Upper lobe of left lung (tissue), 6 donors: ENCODE results near the gene KLK14. TPM values are rescaled to one million over a fixed set of nuclear protein-coding genes. Genes with fewer than 3 reads are reported as not detected.
A peak's percentile ranks its signal among the peaks of the same experiment; 100 is the strongest.

ENCODE experiments used
- ATAC-seq, 2 donors: fragments of 200-7000 bp; cut with Tn5 transposase; one replicate each; pipeline ENCODE4 v1.9.1; 2022; ENCODE audit warnings: mild to moderate bottlenecking in 2 of 2, moderate library complexity in 2 of 2; ENCODE audit not compliant: low FRiP score in 2 of 2
- DNase-seq, 2 donors: peaks; one replicate each; pipeline ENCODE4 v3.0.0-alpha.2; 2019 to 2020
- H3K27ac ChIP-seq, 4 donors: fragments of 200-600 bp; sonication (generic); one replicate each; pipeline ENCODE4 v1.5.1; 2016 to 2019
- H3K27me3 ChIP-seq, 4 donors: fragments of 200-600 bp; sonication (generic); one replicate each; pipeline ENCODE4 v1.5.1; 2017 to 2019
- H3K36me3 ChIP-seq, 4 donors: fragments of 200-600 bp; sonication (generic); one replicate each; pipeline ENCODE4 v1.5.1; 2016 to 2019
- H3K4me1 ChIP-seq, 4 donors: fragments of 200-600 bp; sonication (generic); one replicate each; pipeline ENCODE4 v1.5.1; 2018 to 2019
- H3K4me3 ChIP-seq, 4 donors: fragments of 200-600 bp; sonication (generic); one replicate each; pipeline ENCODE4 v1.5.1; 2017 to 2019; ENCODE audit warnings: mild to moderate bottlenecking in 2 of 4, moderate library complexity in 1 of 4
- H3K9me3 ChIP-seq, 4 donors: fragments of 200-600 bp; sonication (generic); one replicate each; pipeline ENCODE4 v1.5.1; 2018 to 2019
- CTCF ChIP-seq, 6 experiments: fragments of 450-650 bp in 4 of 6; fragments of 200-600 bp in 2 of 6; sonication (generic) in 2 of 6; IDR thresholded peaks; one replicate each; pipeline ENCODE4 v1.5.1; 2016 to 2019; ENCODE audit warnings: antibody characterized with exemption in 6 of 6
- EP300 ChIP-seq, 4 donors: sonication (generic); formaldehyde crosslinking; IDR thresholded peaks; one replicate each; pipeline ENCODE4 v1.5.1; 2017; ENCODE audit warnings: antibody characterized with exemption in 4 of 4, control low read depth in 2 of 4
- POLR2A ChIP-seq, 4 donors: fragments of 450-650 bp; IDR thresholded peaks; one replicate each; pipeline ENCODE4 v1.5.1; 2016 to 2017; ENCODE audit warnings: antibody characterized with exemption in 4 of 4, mild to moderate bottlenecking in 2 of 4
- POLR2AphosphoS5 ChIP-seq, 2 donors: sonication (generic); formaldehyde crosslinking; IDR thresholded peaks; one replicate each; pipeline ENCODE4 v1.5.1; 2017; ENCODE audit warnings: antibody characterized with exemption in 2 of 2
- WGBS, 2 donors: methylation state at CpG; one replicate each; pipeline ENCODE4 v1.1.5; 2017 to 2018; 5-methylcytosine and 5-hydroxymethylcytosine counted together
- total RNA-seq, 6 donors: library from RNA; depleted of rRNA in 4 of 6; stranded (reverse); fragments of >200 nt in 4 of 6; gene quantifications; one replicate each; pipeline versions ENCODE4 v1.1.0 to v1.2.1, GENCODE V29; 2016 to 2021
- donor health status: DM: no; HTN: no; CAD: no; lungs with moderate emphysema.
- donor health status: DM: no; HTN: yes; CAD: no; lungs with severe emphysema.

KLK14 gene
- total RNA-seq, 6 donors from 2014 or later = 1.2 to 2.1 (median 2.0) TPM; not detected in 3

GRCh38 chr19:51101171-51101865 is 18.6 kb upstream of the KLK14 start:
- 77 to 82% methylated on average over 5 of the region's 5 CpGs for WGBS, 2 donors
- Histone ChIP-seq H3K36me3 (peaks cover 3 to 67% (median 26%) of the 10 kb centered on the region in 4 donors), H3K27ac (no peak overlapping the region), H3K27me3 (no peaks in the 10 kb centered on the region), H3K4me1 (peaks cover 0 to 7% (median 0%) of the 10 kb centered on the region in 4 donors), H3K9me3 (no peaks in the 10 kb centered on the region), H3K4me3 (no peak overlapping the region)
- TF ChIP-seq POLR2AphosphoS5 (IDR thresholded peaks at IDR 0.05) (no peak), EP300 (IDR thresholded peaks at IDR 0.05) (no peak), CTCF (IDR thresholded peaks at IDR 0.05) (no peak), POLR2A (IDR thresholded peaks at IDR 0.05) (no peak)
- DNase-seq (no peak), ATAC-seq (no peak)

GRCh38 chr19:51100601-51101000 is 17.9 kb upstream of the KLK14 start:
- Histone ChIP-seq H3K27me3 (no peaks in the 10 kb centered on the region), H3K36me3 (peaks cover 3 to 66% (median 26%) of the 10 kb centered on the region in 4 donors), H3K4me3 (no peak overlapping the region), H3K9me3 (no peaks in the 10 kb centered on the region), H3K4me1 (peaks cover 0 to 4% (median 0%) of the 10 kb centered on the region in 4 donors), H3K27ac (no peak overlapping the region)
- WGBS, 2 donors = 72 to 76% methylated on average over 3 of the region's 3 CpGs
- no peak for DNase-seq
- no peak for ATAC-seq
- TF ChIP-seq POLR2AphosphoS5 (IDR thresholded peaks at IDR 0.05) (no peak), POLR2A (IDR thresholded peaks at IDR 0.05) (no peak), CTCF (IDR thresholded peaks at IDR 0.05) (no peak), EP300 (IDR thresholded peaks at IDR 0.05) (no peak)

GRCh38 chr19:51099047-51099382 is 16.3 kb upstream of the KLK14 start:
- Histone ChIP-seq H3K9me3 (no peaks in the 10 kb centered on the region), H3K27ac (peak overlapping the region in 1 of 4 donors; percentile 59), H3K4me1 (peaks cover 0 to 10% (median 3%) of the 10 kb centered on the region in 4 donors), H3K4me3 (peak overlapping the region in 2 of 4 donors; percentile 13 to 20), H3K27me3 (no peaks in the 10 kb centered on the region), H3K36me3 (peaks cover 3 to 56% (median 23%) of the 10 kb centered on the region in 4 donors)
- ATAC-seq = no peak
- WGBS, 2 donors = 82 to 83% methylated on average over 12 to 22 of the region's 22 CpGs
- TF ChIP-seq POLR2AphosphoS5 (IDR thresholded peaks at IDR 0.05) = no peak
- no peak for TF ChIP-seq POLR2A (IDR thresholded peaks at IDR 0.05)
- TF ChIP-seq CTCF (IDR thresholded peaks at IDR 0.05) = no peak
- no peak for TF ChIP-seq EP300 (IDR thresholded peaks at IDR 0.05)
- no peak for DNase-seq

GRCh38 chr19:51098365-51099046 is 15.8 kb upstream of the KLK14 start:
- no peaks in the 10 kb centered on the region for H3K27me3 ChIP-seq
- WGBS, 2 donors = 83 to 88% methylated on average over 8 to 62 of the region's 78 CpGs
- DNase-seq (peak; percentile 59 to 90), ATAC-seq (peak in 1 of 2 donors; percentile 74)
- peaks cover 0 to 10% (median 3%) of the 10 kb centered on the region in 4 donors for H3K4me1 ChIP-seq
- H3K9me3 ChIP-seq = no peaks in the 10 kb centered on the region
- peak overlapping the region in 2 of 4 donors; percentile 13 to 20 for H3K4me3 ChIP-seq
- TF ChIP-seq CTCF (IDR thresholded peaks at IDR 0.05) (no peak), EP300 (IDR thresholded peaks at IDR 0.05) (no peak), POLR2A (IDR thresholded peaks at IDR 0.05) (peak in 1 of 4 donors; percentile 11)
- H3K36me3 ChIP-seq = peaks cover 3 to 51% (median 18%) of the 10 kb centered on the region in 4 donors
- peak overlapping the region in 1 of 4 donors; percentile 59 for H3K27ac ChIP-seq
